ENCODE measurements around the gene FAM107B.
"Not testable (repeated sequence)": the region's sequence is repeated elsewhere in the genome, so short reads cannot be mapped to it uniquely, and the experiment has no call there.

FAM107B gene
- total RNA-seq: 252 to 651 (median 402) reads per million in 4 experiments

DNA sequence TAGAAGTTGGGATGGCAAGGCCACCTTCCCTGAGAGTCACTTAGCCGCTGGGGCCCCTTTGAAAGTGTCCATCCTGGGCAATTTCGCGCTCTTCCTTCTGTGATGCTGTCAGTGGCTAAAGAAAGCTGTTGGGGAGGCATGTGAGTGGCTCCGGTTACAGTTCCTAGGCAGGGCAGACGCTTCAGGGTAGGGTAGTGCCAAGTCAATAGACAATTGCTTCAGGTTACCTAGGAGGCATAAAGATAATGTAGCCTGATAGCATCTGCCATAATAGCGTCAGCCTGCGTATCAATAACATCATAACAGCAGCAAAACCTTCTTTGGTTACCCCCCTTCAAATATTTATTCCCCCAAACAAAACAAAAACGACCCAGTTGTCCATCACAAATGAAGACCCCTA lies at the start of gene FAM107B:
FAM107B (minus strand) TSS at position 101 of the 400 bp plus-strand sequence. CDS start 234 bp downstream, outside the sequence.
- DNase-seq: no peak

DNA sequence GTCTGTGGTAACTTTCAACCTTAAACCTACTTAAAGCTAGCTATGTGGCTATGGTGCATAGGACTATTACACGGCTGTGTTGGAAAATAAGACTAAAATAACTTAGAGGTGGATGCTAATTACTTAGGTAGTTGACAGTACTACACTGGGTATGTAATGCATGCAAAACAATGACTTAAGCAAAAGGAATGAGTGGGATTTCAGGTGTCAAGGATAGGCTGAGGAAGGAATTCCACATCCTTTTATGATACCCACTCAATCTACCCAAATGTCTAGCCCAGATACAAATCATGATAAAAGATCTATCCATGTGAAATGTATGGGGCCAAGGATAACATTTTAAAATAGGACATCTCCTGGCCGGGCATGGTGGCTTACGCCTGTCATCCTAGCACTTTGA lies 49.3 kb upstream of the FAM107B start:
- no peak for DNase-seq

DNA sequence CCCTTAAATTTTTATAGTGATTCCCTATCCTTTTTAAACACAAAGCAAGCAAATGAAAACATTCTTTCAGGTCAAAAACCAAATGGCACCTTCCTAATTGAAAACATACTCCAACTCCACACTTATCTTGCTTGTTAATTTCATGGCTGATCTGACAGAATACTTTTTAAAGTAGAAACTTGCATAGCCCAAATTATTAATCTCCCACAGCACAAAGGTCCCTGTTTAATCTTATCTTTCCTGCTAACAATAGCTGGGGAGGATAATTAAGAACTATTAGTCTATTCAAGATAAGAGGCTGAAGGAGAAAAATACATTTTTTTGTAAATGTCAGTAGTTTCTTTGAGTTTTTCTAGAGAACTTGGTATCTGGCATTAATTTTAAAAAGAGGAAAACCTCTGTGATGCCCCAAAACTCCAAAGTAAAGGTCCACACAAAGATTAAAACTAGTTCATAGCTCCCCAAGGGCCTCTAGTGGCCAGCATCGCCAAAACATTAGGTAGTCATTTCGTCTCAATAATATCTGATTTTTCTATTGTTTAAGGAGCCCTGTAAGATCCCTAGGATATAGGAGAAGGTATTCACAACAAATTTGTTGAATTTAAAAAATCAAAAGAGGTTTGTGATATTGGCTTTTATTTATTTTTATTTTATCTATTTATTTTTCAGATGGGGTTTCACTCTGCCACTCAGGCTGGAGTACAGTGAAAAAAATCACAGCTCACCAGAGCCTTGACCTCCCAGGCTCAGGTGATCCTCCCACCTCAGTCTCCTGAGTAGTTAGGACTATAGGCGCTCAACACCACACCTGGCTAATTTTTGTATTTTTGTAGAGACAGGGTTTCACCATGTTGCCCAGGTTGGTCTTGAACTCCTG lies 48.4 kb upstream of the FAM107B start:
- DNase-seq: peak; percentile 2

DNA sequence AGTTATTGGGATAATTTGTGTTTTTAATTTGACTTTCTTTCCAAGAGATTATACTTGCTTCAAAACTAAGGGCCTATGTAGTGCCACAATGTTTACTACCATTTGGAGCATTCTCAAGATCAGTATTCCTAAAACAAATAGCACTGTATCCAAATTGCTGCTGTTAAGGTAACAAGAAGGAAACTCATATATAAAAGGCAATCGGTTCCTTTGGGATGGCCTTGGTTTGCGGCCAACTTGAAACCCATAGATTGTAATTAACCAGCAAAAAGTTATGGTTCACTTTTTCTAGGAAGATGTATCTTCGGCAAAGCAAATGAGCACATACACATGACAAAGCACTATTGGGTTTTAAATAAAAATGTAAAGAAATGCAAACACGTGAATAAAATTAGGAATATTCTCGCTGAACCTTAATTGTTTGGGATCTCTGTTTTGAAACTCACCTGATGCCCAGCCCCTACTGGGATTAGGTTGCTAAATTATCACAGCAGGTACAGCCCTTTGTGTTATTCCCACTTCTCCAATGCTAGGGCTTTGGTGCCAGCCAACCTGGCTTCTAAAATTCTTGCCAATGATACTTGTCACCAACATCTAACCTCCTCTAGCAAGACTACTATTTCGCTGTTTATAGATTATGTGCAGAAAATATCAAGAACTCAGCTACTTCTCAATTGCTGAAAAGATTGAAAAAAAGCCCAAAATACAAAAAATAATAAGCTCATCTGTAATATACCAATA lies 47.1 kb upstream of the FAM107B start:
- DNase-seq: no peak

DNA sequence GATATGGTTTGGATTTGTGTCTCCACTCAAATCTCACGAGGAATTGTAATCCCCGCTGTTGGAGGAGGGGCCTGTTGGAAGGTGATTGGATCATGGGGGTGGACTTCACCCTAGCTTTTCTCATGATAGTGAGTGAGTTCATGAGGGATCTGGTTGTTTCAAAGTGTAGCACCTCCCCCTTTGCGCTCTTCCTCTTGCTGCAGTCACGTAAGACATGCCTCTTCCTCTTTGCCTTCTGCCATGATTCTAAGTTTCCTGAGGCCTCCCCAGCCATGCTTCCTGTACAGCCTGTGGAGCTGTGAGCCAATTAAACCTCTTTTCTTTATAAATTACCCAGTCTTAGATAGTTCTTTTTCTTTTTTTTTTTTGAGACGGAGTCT lies 46.1 kb upstream of the FAM107B start:
- DNase-seq: no peak

DNA sequence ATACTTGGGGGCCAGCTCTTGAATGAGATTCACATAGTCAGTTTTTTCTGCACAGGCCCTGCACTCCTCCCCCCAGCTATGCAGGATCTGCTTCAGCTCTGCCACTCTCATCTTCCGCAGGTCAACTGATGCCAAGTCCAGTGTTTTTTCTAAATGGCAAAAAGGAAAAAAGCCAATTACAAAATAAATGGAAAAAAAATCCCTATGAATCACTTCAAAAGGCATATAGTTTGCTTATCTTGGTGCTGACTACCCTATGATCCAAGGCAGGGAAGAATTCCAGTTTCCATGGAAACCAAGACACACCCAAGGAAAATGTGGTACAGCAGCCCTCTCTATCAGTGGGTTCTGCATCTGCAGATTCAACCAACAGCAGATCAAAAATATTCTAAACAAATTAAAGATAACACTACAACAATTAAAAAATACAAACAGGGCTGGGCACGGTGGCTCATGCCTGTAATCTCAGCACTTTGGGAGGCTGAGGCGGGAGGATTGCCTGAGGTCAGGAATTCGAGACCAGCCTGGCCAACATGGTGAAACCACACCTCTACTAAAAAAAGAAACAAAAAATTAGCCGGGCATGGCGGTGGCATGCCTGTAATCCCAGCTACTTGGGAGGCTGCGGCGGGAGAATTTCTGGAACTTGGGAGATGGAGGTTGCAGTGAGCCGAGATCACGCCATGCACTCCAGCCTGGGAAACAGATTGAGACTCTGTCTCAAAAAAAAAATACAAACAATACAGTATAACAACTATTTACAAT lies 45.5 kb upstream of the FAM107B start:
- DNase-seq: no peak

DNA sequence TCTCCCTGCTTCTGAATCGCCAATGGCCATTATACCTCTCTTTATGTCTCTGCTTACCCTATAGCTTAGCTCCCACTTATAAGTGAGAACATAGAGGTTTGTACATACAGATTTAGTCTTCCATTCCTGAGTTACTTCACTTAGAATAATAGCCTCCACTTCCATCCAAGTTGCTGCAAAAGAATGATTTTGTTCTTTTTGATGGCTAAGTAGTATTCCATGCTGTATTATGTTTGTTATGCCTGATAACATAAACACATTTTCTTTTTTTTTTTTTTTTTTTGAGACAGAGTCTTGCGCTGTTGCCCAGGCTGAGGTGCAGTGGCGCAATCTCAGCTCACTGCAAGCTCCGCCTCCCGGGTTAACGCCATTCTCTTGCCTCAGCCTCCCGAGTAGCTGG lies 42.0 kb upstream of the FAM107B start:
- not testable (repeated sequence) for DNase-seq

DNA sequence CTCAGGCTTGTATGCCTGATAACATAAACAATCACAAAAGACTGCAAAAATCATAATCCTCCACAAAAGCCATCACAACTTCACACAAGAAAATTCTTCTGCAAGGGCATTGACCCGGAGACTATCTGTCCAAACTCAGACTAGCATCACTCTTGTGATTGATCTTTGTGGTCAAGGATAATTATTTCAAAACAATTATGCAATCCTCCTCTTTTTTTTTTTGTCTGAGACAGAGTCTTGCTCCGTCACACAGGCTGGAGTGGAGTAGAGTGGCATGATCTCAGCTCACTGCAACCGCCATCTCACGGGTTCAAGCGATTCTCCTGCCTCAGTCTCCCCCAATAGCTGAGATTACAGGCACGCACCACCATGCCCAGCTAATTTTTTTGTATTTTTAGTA lies 41.0 kb upstream of the FAM107B start:
- DNase-seq: no peak

DNA sequence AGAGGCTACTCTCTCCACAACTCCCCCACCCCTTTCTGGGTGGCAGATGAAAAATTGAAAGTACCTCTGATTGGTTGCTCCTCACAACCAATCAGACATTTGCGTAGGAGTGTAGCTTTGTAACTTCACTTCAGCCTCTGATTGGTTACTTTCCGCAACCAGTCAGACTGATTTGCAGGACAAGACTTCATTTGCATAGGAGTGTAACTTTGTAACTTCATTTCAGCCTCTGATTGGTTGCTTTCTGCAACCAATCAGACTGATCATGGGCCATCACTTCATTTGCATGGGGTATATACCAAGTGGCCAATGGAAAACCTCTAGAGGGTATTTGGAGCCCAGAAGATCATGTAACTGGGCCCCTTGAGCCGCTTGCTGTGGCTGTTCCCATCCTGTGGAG lies 37.6 kb upstream of the FAM107B start:
- DNase-seq: no peak

DNA sequence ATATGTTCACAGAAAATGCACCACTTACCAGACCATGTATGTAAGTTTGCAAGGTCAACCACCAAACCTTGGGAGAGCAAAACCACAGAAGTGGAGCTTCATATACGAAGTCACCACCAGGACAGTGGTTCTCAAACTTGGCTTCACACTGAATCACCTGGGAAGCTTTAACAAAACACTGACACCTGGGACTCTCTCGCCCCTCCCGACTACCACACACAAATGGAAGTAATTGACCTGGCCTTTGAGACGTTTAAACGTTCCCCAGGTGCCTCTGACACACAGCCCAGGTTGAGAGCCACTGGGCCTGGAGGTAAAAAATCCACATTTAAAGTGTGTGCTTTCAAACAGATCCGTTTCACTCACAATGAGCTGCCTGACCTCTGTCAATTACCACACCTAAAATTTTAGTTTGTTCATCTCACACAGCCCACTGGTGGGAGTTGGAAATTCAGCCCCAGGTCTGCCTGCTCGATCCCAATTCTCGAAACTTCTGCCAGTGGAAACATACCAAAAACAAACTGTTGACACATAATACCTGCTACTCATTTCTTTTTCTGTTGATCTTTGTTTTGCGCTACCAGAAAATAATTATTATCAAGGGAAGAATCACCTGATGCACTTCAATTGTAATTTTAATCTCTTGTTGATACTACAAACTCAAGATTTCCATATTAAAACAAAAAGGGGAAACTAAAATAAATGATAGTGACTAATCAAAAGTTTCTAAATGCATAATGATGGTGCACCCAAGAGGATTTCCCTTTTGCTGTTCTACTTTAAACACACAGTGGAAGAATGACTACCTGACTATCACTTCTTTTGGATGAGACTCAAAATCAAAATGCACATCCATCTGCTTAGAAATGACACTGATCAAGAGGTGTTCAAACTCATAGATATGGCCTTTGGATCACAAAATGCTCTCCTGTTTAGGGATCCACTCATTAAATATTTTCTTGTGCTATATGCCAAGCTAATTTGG lies 36.6 kb upstream of the FAM107B start:
- DNase-seq: no peak

DNA sequence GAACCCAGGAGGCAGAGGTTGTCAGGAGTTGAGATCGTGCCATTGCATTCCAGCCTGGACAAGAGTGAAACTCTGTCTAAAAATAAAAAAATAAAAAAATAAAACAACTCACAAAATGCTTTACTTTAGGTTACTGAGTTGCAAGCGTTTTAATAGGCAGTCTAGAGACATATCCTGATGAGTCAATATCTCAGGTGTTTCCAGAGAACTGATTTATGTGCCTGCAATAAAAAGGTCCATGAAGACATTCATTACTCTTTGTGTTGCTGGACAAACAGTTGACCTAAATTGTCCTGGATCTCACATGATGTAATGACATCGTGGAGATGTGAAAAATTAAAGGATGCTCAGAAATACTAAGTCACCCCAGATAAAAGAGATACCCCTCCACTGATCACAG lies 31.6 kb upstream of the FAM107B start:
- no peak for DNase-seq

DNA sequence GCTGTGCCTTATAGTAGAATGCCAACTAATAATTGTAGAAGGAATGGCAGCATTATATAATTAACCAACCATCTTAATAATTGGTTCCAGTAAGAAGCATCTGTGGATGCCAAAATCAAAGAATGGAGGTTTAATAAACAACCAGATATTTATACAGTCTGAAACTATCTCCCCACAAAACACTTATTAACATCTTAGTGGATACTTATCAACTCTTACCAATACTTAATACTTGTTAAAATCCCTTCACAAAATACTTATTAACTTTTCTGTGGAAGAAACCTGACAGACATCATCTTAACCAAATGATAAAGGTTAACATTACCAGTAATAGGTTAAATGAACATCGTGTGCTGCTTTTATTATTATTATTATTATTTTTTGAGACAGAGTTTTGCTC lies 29.1 kb upstream of the FAM107B start:
- no peak for DNase-seq

DNA sequence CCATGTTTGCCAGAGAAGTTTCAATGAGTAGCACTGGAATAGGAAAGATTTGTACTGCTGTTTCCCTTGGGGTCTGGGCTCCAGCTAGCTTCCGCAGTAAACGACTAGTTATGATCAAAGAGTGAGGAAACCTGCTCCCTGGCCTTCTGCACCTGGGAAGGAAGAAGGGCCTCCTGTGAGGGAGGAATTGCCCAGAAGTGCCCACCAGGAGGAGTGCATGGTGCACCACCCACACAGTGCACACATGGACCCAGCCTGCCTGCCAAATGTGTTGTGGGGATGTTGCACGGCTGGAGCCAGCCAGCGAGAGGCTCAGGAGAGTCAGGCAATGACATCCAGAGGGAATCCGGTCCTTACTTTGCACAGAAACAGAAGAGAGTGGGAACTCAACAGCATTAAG lies 27.0 kb upstream of the FAM107B start:
- no peak for DNase-seq

DNA sequence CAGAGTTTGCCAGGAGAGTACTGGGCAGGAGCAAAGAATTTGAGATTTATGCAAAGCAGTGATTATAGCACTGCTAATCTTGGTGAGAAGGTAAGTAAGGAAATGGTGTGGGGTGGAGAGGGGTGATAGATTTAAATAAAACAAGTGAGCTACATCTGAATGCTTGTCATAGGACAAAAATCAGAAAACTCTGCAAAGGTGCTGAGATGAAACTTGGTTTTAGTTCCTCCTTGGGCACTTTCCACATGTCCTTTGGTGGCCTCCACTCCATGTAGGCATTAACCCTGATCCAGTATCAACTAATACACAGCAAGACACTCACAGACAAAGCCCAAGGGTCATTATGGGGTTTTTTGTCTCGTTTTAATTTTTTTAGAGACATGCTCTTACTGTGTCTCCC lies 25.7 kb upstream of the FAM107B start:
- no peak for DNase-seq

DNA sequence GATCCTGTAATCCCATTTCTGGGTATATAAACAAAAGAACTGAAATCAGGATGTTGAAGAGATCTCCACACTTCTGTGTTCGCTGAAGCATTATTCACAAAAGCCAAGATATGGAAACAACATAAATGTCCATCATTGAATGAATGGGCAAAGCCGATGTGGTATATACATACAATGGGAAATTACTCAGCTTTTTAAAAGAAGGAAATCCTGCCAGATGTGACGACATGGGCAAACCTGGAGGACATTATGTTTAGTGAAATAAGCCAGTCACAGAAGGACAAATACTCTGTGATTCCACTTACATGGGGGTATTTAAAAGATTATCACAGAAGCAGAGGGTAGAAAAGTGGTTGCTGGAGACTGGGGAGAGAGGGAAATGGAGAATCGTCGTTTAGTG lies 23.9 kb upstream of the FAM107B start:
- no peak for DNase-seq

DNA sequence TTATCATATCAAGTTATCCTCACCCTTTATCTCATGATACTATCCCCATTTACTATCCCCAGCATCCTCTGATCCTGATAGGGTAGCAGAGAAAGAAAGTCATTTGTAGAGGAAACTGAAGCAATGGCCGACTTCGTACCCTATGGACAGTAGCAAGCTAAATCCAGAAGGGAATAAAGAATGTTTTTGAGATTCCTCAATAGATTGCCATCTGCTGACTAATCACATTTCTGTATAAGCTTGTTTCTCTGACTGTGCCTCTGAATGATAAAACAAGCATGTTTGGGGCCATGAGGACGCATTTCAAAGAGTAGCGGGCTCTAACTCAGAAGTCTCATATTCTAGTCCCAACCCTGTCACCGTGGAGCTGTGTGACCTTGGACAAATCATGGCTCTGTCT lies 13.2 kb upstream of the FAM107B start:
- DNase-seq: no peak

DNA sequence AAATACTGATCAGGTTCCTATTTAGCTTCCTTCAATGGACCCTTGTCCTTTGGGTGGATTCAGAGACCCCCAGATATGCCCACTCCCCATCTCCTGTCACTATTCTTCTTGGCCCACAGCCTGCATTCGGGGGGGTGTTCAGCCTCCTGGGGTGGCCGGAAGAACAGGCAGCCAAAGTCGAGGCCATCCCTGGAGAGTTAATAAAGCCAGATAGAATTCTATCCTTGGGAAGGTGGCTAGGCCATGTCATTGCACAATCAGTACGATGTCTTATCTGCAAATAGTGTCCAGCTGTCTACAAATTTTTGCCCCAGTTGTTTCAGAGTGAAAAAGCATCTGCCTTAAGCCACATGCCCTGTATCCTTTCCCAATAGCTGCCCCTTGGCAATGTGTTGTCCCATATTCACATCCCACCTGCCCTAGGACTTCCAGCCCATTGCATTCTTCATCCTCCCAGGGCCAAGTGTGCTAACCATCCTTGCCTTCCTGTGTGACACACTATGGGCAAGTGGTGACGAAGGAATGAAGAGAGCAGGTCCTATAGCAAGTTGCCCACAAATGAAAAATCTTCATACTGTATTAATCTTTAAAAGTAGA lies 9.9 kb upstream of the FAM107B start:
- no peak for DNase-seq

DNA sequence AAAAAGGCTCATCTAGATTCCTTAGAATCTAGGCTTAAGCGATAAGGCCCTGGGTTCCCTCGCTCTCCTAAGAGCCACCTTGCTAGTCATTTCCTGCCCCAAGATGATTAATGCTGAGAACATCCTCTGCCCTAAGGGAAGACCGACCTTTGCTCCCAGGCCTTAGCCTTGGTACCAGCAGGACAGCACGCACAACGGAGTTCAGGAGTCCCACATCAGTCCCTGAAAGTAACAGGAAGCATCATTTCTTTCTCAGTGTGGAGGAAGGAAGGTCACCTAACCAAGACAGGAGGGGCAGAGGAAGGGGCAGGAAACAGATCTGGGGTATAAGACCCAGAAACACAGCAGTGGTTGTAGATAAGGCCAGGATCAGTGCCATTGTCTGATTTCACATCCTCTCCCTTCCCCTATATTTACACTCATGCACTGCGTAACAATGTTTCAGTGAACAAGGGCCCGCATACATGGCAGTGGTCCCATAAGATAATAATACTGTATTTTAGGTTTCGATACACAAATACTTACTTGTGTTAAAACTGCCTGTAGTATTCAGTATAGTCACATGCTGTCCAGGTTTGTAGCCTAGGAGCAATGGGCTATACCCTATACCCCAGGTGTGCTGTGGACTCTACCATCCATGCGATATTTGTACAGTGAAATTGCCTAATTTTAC lies 8.1 kb upstream of the FAM107B start:
- DNase-seq: no peak

DNA sequence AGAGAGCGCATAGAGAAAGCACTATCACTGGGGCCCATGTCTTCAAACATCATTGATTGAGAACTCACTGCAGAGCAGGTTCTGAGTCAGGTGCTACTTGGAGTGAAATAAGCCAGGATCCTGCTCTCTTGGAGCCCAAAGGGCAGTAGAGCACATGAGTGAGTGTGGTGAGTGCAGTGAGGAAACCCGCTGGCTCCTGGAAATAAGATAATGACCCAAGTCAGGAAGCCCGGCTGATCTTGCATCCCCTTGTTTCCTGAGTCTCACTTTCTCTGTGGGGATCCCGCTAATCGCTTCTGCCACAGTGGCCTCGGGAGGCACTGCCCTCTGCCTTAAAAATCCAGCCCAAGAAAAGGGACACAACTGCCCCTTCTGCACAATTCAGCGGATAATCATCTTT lies 7.1 kb upstream of the FAM107B start:
- no peak for DNase-seq

DNA sequence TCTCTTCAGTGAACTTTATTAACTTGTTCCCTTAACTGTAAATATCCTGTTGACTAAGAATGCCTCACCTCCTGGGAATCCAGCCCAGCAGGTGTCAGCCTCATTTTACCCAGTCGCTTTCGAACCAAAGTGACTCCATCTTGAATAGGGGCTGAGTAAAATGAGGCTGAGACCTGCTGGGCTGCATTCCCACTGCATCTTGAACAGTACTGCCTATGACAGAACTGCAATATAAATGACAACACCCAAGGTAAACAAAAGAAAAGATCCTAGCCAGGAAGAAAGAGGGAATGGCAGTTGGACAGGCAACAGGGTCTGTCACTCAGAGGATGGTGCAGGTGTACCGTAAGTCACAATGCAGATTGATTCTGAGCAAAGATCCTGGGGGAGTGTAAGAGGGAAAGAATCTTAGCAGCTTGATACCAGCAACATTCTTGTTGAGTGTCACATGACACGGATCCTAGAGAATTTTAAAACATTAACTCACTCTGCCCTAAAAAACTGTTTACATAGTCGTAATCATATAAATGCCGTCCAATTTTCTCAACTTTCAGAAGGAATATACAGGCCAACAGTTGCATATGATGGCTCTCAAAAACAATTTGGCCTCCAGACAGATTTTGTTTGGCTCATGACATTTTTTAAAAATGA lies 4.4 kb upstream of the FAM107B start:
- DNase-seq: no peak

DNA sequence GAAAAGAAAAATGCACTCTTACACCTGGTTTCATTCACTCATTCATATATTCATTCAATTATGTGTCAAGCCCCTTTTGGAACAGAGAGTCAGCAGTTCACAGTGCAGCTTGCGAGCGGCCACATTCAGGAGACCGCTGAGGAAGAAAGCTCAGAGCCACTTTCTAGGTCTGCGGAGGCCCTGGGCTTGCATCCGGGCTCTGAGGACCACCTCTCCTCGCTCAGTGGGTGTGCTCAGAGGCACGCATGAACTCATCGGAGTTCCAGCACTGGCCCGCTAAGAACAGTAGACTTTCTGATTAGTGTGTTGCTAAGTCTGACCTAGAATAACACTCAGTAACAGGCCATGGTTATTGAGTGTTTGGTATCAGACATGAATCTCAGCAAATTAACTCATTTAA lies 1.8 kb upstream of the FAM107B start:
- DNase-seq: no peak

All from effector CD8-positive, alpha-beta T cell (primary cell).